Omental fat pad (tissue), 4 donors: ENCODE data around the gene CUX1. TPM values are rescaled to one million over a fixed set of nuclear protein-coding genes. Genes with fewer than 3 reads are reported as not detected.
A peak's percentile ranks its signal among the peaks of the same experiment; 100 is the strongest.

ENCODE experiments used
- ATAC-seq: fragments of 150-250 bp; one replicate; pipeline ENCODE4 v1.9.1; 2016; ENCODE audit warnings: mild to moderate bottlenecking, moderate library complexity; ENCODE audit not compliant: low FRiP score
- DNase-seq: peaks from one replicate; pipeline ENCODE4 v3.0.0-alpha.2; 2019; ENCODE audit warnings: low spot score
- CTCF ChIP-seq, 3 donors: fragments of 450-650 bp; IDR thresholded peaks; one replicate each; pipeline ENCODE4 v1.5.1; 2016 to 2017; ENCODE audit warnings: antibody characterized with exemption in 3 of 3, mild to moderate bottlenecking in 3 of 3, moderate library complexity in 2 of 3
- total RNA-seq, 4 donors: library from RNA; depleted of rRNA; stranded (reverse); fragments of >200 nt; gene quantifications; one replicate each; pipeline ENCODE4 v1.1.0, GENCODE V29; 2016

Gene CUX1
- total RNA-seq, 4 donors from 2014 or later, result 67.6 to 141 (median 75.7) TPM

GRCh38 chr7:101868191-101868950 lies 50.9 kb downstream of the CUX1 start:
- ATAC-seq (no peak), DNase-seq (no peak)
- no peak for TF ChIP-seq CTCF (IDR thresholded peaks at IDR 0.05)

GRCh38 chr7:101869026-101869900 lies 51.8 kb downstream of the CUX1 start:
- no peak for DNase-seq
- ATAC-seq, result peak; percentile 19
- no peak for TF ChIP-seq CTCF (IDR thresholded peaks at IDR 0.05)

GRCh38 chr7:101869901-101870290 lies 52.5 kb downstream of the CUX1 start:
- ATAC-seq (no peak), DNase-seq (no peak)
- TF ChIP-seq CTCF (IDR thresholded peaks at IDR 0.05), result no peak

- TF ChIP-seq CTCF (IDR thresholded peaks at IDR 0.05), result no peak
- DNase-seq, result no peak
- ATAC-seq, result peak; percentile 41
Measured at GRCh38 chr7:101870361-101871062, 53.1 kb downstream of the CUX1 start.

DNA sequence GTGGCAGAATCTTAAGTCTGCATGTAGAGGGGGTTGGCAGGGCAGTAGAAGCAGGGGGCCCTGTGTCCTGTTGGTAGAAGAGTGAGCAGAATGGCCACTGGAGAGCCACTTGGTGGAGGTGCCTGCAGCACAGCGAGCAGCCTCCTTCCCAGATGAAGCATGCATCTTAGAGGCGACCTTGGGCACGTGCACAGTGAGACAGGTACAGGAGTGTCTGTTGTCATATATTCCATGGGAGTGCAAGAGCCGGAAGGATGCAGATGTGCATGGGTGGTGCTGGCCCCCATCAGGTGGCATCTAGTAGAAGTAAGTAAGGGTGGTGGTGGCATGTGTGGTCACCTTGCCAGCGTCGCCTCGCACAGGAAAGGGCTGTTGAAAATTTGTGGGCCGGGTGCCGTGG lies 53.9 kb downstream of the CUX1 start:
- no peak for ATAC-seq
- DNase-seq, result no peak
- no peak for TF ChIP-seq CTCF (IDR thresholded peaks at IDR 0.05)

DNA sequence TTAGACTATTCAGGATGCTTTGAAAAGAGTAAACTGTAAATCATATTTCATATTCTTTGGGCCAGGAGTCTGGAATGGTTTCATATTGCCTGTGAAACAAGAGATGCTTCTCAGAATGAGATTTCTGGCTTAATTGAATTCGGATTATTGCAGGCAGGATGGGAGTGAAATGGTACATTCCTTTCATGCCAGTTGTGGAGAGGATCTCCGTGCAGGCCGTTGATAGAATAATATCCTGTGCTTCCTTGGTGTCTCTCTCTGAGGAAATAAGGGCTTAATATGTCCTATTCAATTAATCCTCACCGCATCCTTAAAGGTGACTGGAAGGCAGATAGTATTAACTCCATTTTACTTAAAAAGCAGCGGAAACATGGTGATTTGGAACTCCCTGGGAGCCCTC lies 56.6 kb downstream of the CUX1 start:
- DNase-seq, result no peak

More for the DNA sequence above, 56.6 kb downstream of the CUX1 start:
- no peak for ATAC-seq
- TF ChIP-seq CTCF (IDR thresholded peaks at IDR 0.05), result no peak
